ENCODE measurements around the gene HCN4.

HCN4 gene

GRCh38 chr15:73287019-73287418 is 81.7 kb downstream of the HCN4 start:
- DNase-seq = no peak

DNA sequence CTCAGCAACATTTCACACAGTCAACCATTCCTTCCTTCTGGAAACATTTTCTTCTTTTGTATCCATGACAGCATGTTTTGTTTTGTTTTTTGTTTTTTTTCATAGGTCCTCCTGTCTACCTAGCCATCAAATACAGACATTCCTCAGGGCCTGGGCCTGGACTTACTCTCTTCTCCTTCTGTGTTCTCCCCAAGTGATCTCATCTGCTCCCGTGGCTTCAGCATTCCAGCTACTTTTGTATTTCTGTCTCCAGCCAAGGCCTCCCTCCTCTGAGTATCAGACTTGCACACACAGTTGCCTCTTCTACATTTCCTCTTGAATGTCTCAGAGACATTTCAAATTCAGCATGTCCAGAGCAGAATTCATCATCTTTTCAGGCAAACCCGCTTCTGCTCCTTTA is 82.4 kb downstream of the HCN4 start:
- DNase-seq = no peak

GRCh38 chr15:73284090-73284716 is 84.6 kb downstream of the HCN4 start:
- no peak for DNase-seq

GRCh38 chr15:73283366-73283962 is 85.3 kb downstream of the HCN4 start:
- DNase-seq = no peak

DNA sequence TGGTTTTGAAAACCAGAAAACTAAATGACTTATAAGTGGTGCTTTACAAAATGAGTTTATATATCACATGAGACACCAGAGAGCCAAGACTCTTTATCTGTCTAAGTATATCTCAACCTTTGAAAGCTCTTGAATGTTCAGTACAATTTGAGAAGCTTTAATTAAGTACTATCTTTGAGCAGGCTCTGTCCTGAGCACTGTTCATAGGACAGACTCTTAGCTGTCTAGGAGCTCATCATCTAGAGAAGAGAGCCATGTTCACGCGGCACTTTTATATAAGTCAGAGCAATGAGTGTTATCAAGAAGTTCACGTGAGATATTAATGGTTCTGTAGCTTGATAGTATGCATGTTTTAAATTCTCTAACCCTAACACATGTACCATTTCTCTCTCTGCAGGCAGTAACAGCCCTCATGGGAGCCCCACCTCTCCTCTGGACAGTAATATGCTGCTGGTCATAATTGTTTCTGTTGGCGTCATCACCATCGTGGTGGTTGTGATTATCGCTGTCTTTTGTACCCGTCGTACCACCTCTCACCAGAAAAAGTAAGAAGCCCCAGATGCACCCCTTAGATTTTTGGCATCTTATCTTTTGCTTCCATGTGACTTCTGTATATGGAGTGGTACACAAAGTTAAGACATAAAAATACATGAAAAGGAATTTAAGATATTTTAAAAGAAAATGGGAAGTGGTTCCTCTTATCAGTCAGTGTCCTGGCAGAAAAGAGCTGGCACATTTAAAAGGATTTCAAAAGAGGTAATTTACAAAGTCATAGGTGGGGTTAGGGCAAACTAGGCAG is 86.0 kb downstream of the HCN4 start:
- DNase-seq = no peak

- no peak for DNase-seq
Measured at GRCh38 chr15:73275862-73276261, 92.9 kb downstream of the HCN4 start.

- peak in 2 of 4 experiments; percentile 5 to 7 for DNase-seq
Measured at GRCh38 chr15:73273181-73274002, 95.4 kb downstream of the HCN4 start.

DNA sequence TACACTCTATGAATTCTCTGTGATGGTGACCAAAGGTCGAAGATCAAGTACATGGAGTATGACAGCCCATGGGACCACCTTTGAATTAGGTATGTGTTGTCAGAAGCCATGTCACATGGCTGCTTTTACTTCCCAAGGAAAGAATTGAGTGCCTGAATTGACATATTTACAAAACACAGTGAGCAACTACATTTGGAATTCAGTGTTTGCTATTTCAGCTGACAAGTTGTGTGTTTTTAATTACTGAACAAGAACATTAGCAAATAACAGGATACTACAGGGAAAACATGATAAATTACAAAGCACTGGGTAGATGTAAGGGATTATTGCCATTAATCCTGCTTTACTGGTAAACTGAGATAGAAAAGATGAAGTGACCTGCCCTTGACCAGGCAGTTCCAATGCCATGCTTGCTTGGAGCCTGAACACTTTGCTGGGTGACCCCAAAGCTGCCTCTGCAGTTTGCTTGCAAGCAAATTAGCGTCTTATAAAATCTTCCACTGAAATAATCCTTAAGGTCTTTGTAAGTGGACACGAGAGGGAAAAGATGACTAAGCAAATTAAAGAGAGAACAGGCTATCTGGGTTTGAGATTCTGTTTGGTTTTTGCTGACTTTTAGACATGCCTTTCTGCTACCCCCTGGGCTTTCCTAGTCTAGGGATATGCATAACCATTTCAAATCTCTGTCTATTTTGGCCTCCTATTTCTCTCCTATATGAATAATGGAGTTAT is 98.2 kb downstream of the HCN4 start:
- no peak for DNase-seq

Data from activated CD4-positive, CD25-positive, alpha-beta regulatory T cell (primary cell).